GM12878 (cell line): ENCODE measurements around the gene PP2D1. TPM values are rescaled to one million over a fixed set of nuclear protein-coding genes. Genes with fewer than 3 reads are reported as not detected.
"Not testable (repeated sequence)": the region's sequence is repeated elsewhere in the genome, so short reads cannot be mapped to it uniquely, and the experiment has no call there.

Experiments
- ATAC-seq: fragments of 200-7000 bp; cut with Tn5 transposase; 3 replicates; pipeline ENCODE4 v1.9.1; 2020; ENCODE audit warnings: mild to moderate bottlenecking, moderate library complexity
- BruUV-seq: library from RNA; stranded (reverse); fragments of 400-500 nt; replicated peaks from 2 replicates; lab custom pipeline; 2021; lab: Mats Ljungman, UMichigan
- CTCF ChIA-PET: fragments of 300-600 bp; sonication (Branson Sonifier 250); formaldehyde crosslinking; extraction: SDS; loops from one replicate; lab custom pipeline; 2021; ENCODE audit warnings: inconsistent platforms; lab: Yijun Ruan, JAX
- POLR2A ChIA-PET: fragments of 350-600 bp; formaldehyde crosslinking; extraction: SDS; loops from one replicate; lab custom pipeline; 2021; ENCODE audit warnings: inconsistent platforms; lab: Charles Lee
- RAD21 ChIA-PET: fragments of 300-600 bp; sonication (Branson Sonifier 250); formaldehyde crosslinking; loops from one replicate; lab custom pipeline; 2023; ENCODE audit warnings: antibody characterized with exemption; ENCODE audit not compliant: unreplicated experiment; lab: Charles Lee
- SMC1A ChIA-PET: fragments of 300-600 bp; sonication (Branson Sonifier 250); formaldehyde crosslinking; loops from one replicate; lab custom pipeline; 2023; ENCODE audit not compliant: unreplicated experiment, uncharacterized antibody; lab: Charles Lee
- DNase-seq: peaks from one replicate; pipeline ENCODE4 v3.0.0-alpha.2; 2011; ENCODE audit warnings: low read depth, low spot score
- FAIRE-seq: peaks from 3 replicates; lab custom pipeline; 2011; peaks lifted over from hg19 to GRCh38; lab: Jason Lieb, UNC
- H2AFZ ChIP-seq: 2 replicates; pipeline ENCODE4 v1.6.0; 2011; ENCODE audit warnings: low read depth, low read length, control low read depth; ENCODE audit not compliant: control insufficient read depth
- H3K27ac ChIP-seq: 2 replicates; pipeline ENCODE4 v1.5.1; 2011; ENCODE audit warnings: control low read depth; ENCODE audit not compliant: control insufficient read depth, insufficient read depth
- H3K27me3 ChIP-seq, 2 experiments: replicated peaks in 1 of 2; 2 replicates each; pipeline versions ENCODE4 v1.6.0 to v1.6.1; 2011; ENCODE audit warnings: low read length in 1 of 2; ENCODE audit not compliant: control insufficient read depth in 2 of 2, insufficient read depth in 2 of 2
- H3K36me3 ChIP-seq, 2 experiments: 2 replicates each; pipeline ENCODE4 v1.5.1; 2011; ENCODE audit warnings: low read length in 1 of 2; ENCODE audit not compliant: control insufficient read depth in 2 of 2, insufficient read depth in 2 of 2
- H3K4me1 ChIP-seq: 2 replicates; pipeline ENCODE4 v1.6.1; 2011; ENCODE audit warnings: mild to moderate bottlenecking, low read length, moderate library complexity, mixed read lengths; ENCODE audit not compliant: control insufficient read depth, insufficient read depth
- H3K4me2 ChIP-seq: 2 replicates; pipeline ENCODE4 v1.6.0; 2011; ENCODE audit warnings: control low read depth; ENCODE audit not compliant: control insufficient read depth, insufficient read depth
- H3K4me3 ChIP-seq: fragments of 200-600 bp; sonication (generic); 2 replicates; pipeline ENCODE4 v1.5.1; 2016
- H3K79me2 ChIP-seq: 2 replicates; pipeline ENCODE4 v1.6.0; 2011; ENCODE audit warnings: low read length; ENCODE audit not compliant: control insufficient read depth, insufficient read depth
- H3K9ac ChIP-seq: 2 replicates; pipeline ENCODE4 v1.8.0; 2011; ENCODE audit warnings: low read length, control low read depth, mixed read lengths; ENCODE audit not compliant: control insufficient read depth, insufficient read depth
- H3K9me3 ChIP-seq: replicated peaks from 3 replicates; pipeline ENCODE4 v1.5.1; 2011; ENCODE audit warnings: mild to moderate bottlenecking, low read length; ENCODE audit not compliant: control insufficient read depth, insufficient read depth
- H4K20me1 ChIP-seq: 2 replicates; pipeline ENCODE4 v1.6.0; 2011; ENCODE audit not compliant: control insufficient read depth, insufficient read depth
- CUX1 ChIP-seq: IDR thresholded peaks from 2 replicates; pipeline ENCODE4 v1.6.1; 2012; ENCODE audit warnings: improper control_type of control experiment, low read depth, low read length; ENCODE audit not compliant: insufficient replicate concordance
- IRF5 ChIP-seq: fragments of 450-650 bp; IDR thresholded peaks from 2 replicates; pipeline ENCODE4 v1.6.1; 2017; ENCODE audit warnings: borderline replicate concordance
- RUNX3 ChIP-seq: IDR thresholded peaks from 2 replicates; pipeline ENCODE4 v1.6.1; 2012; ENCODE audit warnings: low read length, inconsistent platforms
- SMARCA5 ChIP-seq: fragments of 450-650 bp; IDR thresholded peaks from 2 replicates; pipeline ENCODE4 v1.6.1; 2017; ENCODE audit warnings: mild to moderate bottlenecking
- WGBS: methylation state at CpG from one replicate; pipeline ENCODE4 v1.1.6; 2016; ENCODE audit warnings: low lambda C conversion rate; ENCODE audit not compliant: insufficient replicate concordance, insufficient coverage; ENCODE audit errors: missing lambda C conversion rate; 5-methylcytosine and 5-hydroxymethylcytosine counted together
- in situ Hi-C: fragments of 300-500 bp; cut with MboI; formaldehyde crosslinking; loops from 9 replicates; pipeline ENCODE4 v1.14.3; 2018; ENCODE audit warnings: mixed read lengths
- intact Hi-C: fragments of 100-400 bp; cut with micrococcal nuclease; formaldehyde crosslinking; loops from one replicate; pipeline ENCODE4 v1.14.2; 2022; ENCODE audit not compliant: unreplicated experiment
- polyA plus RNA-seq, 11 experiments: library from polyadenylated mRNA; depleted of rRNA in 4 of 11; unstranded in 6 of 11; stranded (reverse) in 5 of 11; fragments of >200 nt; fragmentation: Nextera tagmentation in 4 of 11; fragmentation: Illumina TruSeq in 1 of 11; extraction: Ambion mirVana in 4 of 11; extraction: Trizol in 1 of 11; gene quantifications; 1 replicate in 1 of 11; 2 replicates in 10 of 11; pipeline versions ENCODE4 v1.2.1 to v1.2.3, GENCODE V29; 2011 to 2016; ENCODE audit warnings: inconsistent platforms in 2 of 11, missing spikeins in 2 of 11, low read depth in 1 of 11
- total RNA-seq, 4 experiments: library from RNA; depleted of rRNA in 3 of 4; stranded (reverse); fragments of >200 nt in 3 of 4; fragmentation: Illumina TruSeq in 1 of 4; extraction: Trizol in 1 of 4; gene quantifications; 2 replicates each; pipeline versions ENCODE4 v1.2.1 to v1.2.3, GENCODE V29; 2013 to 2021

PP2D1 gene
- total and polyA plus RNA-seq, 10 of the 15 experiments (the other 5 are each of a cell fraction or from before 2014, with no cell fraction given), result 0.04 to 0.18 (median 0.17) TPM; not detected in 7

GRCh38 chr3:19994796-19995195, 17.3 kb downstream of the PP2D1 start (continued):
- no peak for TF ChIP-seq CUX1
- TF ChIP-seq RUNX3, result no peak
- no peak for TF ChIP-seq SMARCA5
- no peak for TF ChIP-seq IRF5

GRCh38 chr3:19988904-19989303, 23.2 kb downstream of the PP2D1 start:
- POLR2A ChIA-PET, SMC1A ChIA-PET, ATAC-seq, H3K9ac ChIP-seq, RAD21 ChIA-PET, FAIRE-seq, H3K4me2 ChIP-seq, intact Hi-C loops, H3K27me3 ChIP-seq, DNase-seq, in situ Hi-C loops, CTCF ChIA-PET, H3K36me3 ChIP-seq, H2AFZ ChIP-seq, BruUV-seq, H4K20me1 ChIP-seq, H3K9me3 ChIP-seq, H3K79me2 ChIP-seq, H3K4me1 ChIP-seq, H3K4me3 ChIP-seq, H3K27ac ChIP-seq: not testable (repeated sequence)
- 98% methylated on average over 8 of the region's 8 CpGs for WGBS
